Measurements from ENCODE around the gene MSI2.
"Not testable (repeated sequence)": the region's sequence is repeated elsewhere in the genome, so short reads cannot be mapped to it uniquely, and the experiment has no call there.

MSI2 gene

DNA sequence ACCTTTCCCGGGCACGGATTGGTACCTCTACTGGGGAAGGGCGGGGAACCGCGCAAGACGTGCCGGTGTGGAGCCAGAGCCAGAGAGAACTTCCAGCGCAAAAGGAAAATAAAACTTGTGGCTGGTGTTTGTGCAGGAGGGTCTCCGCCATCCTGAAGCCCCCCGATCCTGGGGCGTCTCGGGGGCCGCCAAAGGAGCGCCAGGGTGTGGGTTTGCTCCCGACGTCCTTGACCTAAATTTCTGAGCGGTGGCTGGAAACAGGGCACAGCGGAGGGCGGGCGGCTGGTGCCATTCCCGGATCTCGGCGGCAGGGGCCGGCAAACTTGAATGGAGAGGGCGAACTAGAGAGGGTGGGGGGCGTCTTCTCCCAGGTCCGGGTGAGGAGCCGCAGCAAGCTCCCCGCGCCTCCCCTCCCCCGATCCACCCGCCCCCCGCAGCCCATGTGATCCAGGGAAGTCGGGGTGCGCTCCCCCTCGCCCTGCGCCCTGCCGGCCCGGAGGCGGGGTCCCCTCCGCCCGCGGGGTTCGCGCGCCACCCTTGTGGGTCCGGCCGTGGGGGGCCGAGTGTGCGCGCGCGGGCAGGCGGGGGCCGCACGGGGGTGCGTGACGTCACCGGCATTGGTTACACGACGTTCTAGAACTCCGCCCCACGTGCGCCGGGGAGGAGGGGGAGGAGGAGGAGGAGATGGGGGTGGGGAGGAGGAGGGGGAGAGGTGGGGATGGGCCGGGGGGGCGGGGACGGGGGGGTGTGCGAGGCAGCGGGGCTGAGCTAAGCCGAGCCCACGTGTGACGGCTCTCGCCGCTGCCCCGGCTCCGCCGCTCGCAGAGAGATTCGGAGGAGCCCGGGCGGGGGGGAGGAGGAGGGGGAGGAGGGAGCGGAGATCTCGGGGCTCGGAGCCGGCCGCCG, at the start of gene MSI2:
Gene MSI2 (plus strand): TSS at position 748 of the 906 bp plus-strand sequence. CDS start 220 bp downstream, outside the sequence.
- DNase-seq (ENCODE audit: low read depth in 2 of 2), result peak; percentile 92 to 95

DNA sequence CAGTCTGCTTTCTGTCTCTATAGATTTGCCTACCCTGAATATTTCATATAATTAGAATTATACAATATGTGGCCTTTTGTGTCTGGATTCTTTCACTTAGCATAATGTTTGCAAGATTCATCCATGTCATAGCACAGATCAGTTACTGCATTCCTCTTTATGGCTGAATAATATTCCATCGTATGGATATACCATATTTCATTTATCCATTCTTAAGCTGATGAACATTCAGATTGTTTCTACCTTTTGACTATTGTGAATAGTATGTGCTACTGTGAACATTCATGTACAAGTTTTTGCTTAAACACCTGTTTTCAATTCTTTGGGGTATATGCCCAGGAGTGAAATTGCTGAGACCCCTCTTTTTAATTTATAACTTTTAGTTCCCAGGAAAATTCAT, 49.4 kb upstream of the MSI2 start:
- no peak for DNase-seq (ENCODE audit: low read depth in 2 of 2)

DNA sequence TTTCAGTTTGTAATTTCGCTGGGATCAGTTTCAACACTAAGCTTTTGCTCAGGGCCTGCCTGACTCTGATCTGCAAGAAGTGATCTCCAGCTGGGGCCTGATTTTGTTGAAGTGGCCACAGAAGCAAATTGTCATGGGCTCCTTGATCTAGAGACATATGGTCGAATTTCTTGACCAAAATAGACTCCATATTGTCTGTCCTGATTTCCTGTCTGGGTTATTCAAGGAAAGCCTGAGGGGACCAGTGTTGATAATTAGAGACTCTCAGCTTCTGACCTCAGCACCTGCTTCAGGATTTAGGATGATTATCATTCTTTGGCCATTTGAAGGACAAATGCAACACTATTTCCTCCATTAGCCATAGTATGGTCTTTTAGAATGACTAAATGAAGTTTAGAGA, 48.9 kb upstream of the MSI2 start:
- no peak for DNase-seq (ENCODE audit: low read depth in 2 of 2)

DNA sequence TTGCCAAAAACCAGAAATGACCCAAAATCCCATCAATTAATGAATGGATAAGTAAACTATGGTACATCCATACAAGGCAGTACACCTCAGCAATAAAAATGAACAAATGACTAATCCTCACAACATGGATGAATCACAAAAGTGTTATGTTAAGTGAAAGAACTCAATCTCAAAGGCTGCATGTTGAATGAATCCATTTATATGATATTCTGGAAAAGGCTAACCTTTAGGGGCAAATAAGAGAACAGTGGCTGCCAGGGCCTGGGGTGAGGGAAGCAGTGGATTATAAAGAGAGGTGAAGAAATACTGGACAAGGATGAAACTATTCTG, 46.1 kb upstream of the MSI2 start:
- no peak for DNase-seq (ENCODE audit: low read depth in 2 of 2)

DNA sequence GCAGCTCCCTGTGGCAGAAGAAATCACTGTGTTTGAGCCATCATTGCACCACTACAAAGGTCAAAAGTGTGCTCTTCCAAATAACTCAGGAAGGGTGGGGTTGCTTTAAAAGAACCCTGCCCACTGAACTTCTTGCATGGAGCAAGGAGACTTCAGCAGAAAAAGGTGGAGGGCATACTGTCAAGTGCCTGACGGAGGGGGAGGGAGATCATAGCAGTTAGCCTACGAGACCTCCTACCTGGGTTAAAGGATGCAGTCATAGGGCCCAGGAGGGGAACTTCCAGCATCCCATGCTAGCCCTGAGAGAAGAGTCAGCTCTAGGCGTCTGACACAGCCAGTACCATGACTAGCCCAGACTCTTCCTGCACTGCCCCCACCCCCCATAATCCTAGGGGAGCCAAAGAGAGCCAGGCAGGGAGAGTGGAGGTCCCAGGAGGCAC, 45.3 kb upstream of the MSI2 start:
- no peak for DNase-seq (ENCODE audit: low read depth in 2 of 2)

DNA sequence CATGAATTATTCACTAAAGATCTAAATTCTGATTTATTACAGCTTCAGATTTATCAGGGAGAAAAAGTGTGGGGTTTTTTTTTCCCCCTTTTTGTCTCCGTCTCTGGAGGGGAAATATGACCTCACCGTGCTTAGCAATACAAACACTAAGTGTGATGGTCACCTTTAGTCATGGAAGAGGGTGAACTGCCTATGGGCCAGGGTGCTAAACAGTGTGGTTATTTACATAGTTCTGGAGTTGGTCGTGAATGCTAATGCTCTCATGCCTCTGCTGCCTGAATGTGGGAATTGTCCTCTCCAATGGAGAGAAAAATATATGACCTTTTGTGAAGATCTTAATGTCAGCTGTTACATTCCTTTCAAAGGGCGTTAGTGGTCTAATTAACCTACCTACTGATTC, 44.8 kb upstream of the MSI2 start:
- DNase-seq (ENCODE audit: low read depth in 2 of 2), result no peak

DNA sequence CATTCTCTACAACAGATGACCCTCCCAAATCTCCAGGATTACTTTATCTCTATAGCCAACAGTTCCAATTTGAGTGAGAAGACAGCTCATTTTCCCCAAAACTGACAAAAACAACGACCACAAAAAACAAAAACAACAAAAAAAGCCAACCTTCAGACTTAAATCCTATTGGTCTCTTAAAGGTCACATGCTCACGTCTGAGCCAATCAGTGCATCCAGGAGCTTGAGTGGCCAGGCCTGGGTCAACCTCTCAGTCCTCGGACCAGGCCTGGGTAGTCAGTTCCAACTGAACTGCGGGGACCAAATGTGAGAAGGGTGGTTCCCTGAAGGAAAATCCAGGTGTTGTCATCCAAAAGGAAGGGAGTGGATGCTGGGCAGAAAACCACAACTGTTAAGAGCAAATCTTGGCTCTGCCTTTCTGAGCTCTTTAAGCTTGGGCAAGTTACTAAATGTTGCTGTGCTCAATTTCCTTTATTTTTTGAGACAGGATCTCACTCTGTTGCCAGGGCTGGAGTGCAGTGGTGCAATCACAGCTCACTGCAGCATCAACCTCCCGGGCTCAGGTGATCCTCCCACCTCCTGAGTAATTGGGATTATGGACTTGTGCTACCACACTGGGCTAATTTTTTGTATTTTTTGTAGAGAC, 43.0 kb upstream of the MSI2 start:
- DNase-seq (ENCODE audit: low read depth in 2 of 2), result no peak

DNA sequence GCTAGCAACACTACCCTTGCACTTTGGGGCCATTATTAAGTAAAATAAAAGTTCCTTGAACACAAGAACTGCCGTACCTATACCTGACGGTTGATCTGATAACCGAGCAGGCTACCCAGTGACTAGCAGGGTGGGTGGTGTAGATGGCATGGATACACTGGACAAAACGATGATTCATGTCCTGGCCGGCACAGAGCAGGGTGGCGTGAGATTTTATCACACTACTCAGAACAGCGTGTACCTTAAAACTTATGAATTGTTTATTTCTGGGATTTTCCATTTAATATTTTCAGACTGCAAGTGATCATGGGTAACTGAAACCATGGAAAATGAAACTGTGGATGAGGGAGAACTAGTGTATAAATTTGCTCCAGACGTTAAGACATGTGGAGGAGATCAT, 41.0 kb upstream of the MSI2 start:
- no peak for DNase-seq (ENCODE audit: low read depth in 2 of 2)

DNA sequence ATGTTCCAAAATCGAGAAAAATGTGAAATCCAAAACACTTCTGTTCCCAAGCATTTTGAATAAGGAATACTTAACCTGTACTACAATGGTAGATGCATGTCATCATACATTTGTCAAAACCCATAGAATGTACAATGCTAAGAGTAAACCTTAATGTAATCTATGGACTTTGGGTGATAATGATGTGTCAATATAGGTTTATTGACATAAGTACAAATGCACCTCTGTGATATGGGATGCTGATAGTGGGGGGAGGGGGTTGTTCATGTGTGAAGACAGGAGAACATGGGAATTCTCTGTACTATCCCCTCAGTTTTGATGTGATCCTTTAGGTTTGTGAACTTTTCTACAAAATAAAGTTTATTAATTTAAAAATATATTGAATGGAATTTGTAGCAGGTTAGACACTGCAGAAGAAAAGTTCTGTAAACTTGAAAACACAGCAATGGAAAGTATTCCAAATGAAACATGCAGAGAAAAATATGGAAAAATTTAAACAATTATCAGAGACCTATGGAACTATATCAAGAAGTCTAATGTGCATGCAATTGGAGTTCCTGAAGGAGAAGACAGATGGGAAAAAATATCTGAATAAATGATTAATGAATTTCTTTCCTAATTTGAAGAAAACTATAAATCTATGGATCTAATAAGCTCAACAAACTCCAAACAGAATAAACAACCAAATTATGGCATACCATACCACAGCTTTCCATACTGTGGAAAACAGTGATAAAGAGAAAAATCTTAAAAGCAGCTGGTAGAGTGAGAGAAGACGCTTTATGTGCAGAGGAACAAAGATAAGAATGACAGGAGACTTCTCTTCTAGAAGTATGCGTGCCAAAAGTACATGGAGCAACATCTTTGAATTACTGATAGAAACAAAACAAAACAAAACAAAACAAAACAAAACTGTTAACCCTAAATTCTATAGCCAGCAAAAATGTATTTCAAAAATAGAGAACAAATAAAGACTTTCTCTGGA, 34.7 kb upstream of the MSI2 start:
- no peak for DNase-seq (ENCODE audit: low read depth in 2 of 2)

DNA sequence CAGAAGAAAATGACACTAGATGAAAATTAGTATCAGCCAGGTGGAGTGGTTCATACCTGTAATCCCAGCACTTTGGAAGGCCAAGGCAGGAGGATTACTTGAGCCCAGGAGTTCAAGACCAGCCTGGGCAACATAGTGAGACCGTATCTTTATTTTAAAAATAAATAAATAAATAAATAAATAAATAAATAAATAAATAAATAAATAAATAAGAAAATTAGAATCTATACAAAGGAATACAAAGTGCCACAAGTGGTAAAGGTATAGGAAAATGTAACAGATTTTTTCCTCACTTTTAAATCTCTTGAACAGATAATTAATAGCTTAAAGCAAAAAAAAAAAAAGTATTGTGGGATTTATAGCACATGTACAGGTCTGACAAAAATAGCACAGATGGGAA, 33.9 kb upstream of the MSI2 start:
- not testable (repeated sequence) for DNase-seq (ENCODE audit: low read depth in 2 of 2)

DNA sequence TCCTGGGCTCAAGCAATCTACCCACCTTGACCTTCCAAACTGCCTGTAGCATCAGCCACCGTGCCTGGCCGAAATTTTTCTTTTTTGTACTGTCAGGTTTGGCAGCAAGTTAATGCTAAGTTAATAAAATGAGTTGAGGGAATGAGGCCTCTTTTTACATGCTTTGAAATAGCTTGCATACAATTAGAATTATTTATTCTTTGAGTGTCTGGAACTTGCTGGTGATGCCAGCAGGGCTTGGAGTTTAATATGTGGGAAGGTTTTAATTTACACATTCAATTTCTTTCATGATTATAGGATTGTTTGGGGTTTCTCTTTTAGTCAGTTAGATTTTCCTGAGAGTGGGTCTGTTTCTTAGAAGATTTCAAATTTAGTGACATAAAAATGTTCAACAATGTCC, 31.2 kb upstream of the MSI2 start:
- DNase-seq (ENCODE audit: low read depth in 2 of 2), result no peak

DNA sequence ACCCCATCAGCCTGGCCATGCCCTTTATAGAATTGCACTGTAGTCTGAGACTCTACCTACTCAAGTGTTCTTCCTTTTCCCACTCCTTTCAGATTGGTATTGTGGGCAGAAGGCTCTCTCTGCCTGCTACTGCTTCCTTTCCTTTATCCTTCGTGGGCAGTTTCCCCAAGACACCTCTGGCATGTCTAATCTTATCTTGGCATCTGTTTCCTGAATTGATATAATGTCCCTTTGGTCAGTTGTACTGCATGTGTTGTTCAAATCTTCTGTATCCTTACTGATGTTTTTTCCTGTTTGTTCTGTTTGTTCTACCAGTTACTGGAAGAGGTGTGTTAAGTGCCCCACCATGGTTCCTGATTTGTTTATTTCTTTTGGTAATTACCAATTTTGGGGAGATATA, 29.5 kb upstream of the MSI2 start:
- DNase-seq (ENCODE audit: low read depth in 2 of 2), result no peak

DNA sequence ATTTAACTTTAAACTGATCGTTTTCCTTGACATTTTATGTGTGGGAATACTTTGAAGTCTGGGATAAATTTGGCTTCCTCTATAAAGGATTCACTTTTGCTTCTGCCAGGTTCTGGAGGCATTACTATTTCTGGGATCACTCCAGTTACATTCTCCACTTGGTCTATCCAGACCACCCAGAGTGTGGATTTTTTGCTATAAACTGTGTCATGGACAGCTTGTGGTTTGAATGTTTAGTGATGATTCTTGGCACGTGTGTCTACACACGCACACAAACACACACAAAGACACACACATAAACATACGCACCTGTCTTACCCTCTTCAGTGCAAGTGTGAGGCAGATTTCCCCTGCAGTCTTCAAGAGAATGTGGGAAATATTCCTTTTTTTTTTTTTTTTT, 27.4 kb upstream of the MSI2 start:
- no peak for DNase-seq (ENCODE audit: low read depth in 2 of 2)

DNA sequence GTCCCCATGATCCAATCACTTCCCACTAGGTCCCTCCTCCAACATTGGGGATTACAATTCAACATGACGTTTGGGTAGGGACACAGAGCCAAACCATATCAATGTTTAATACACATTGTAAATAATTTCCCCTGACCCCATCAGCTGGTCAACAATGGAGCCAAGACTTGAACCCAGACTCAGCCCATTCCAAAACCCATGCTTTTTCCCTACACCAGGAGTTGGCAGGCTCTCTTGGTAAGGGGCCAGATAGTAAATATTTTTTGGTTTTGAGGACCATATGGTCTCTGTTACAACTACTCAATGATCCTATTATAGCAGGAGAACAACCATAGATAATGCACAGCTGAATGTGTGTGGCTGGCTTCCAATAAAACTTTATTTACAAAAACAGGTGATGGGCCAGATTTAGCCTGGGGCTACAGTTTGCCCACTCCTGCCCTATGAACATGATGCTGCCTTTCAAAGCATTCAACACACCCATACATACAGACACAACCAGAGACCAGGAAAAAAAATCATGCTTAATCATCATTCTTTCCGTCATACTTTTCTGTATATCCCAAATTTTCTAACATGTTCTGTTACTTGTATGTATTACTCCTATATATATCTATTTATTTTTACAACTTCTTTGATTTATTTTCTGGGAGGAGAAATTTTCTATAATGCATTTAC, 22.1 kb upstream of the MSI2 start:
- DNase-seq (ENCODE audit: low read depth in 2 of 2), result no peak

DNA sequence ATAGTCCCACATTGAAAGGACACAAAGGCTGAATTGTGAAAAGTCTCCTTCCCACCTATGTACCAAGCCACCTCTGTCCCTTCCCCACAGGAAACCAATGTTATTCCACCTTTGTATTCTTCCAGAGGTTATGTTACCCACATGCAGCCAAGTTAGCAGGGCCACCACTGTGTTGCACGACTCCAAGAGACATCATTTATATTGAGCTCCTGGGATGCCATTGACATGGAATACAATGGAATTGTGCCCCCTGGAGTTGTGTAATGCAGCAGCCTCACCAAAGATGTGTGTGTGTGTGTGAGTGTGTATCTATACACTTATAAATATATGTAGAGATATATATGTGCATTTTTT, 21.6 kb upstream of the MSI2 start:
- no peak for DNase-seq (ENCODE audit: low read depth in 2 of 2)

DNA sequence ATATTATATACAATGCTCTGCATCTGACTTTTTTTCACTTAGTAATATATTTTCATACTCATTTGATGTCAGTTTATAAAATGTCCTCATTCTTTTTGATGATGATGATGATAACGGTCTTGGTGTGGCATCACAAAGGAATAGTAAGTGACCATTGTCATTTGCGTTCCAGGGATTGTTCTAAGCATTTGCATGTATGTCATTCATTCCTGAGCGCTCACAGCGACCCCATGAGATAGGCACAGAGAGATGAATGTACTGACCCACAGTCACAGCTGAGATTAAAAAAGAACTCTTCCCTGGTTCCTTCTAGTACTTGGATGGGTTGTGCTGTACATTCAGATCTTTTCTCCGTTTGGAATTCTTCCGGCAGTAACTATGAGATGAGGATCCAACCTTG, 21.2 kb upstream of the MSI2 start:
- DNase-seq (ENCODE audit: low read depth in 2 of 2), result no peak

DNA sequence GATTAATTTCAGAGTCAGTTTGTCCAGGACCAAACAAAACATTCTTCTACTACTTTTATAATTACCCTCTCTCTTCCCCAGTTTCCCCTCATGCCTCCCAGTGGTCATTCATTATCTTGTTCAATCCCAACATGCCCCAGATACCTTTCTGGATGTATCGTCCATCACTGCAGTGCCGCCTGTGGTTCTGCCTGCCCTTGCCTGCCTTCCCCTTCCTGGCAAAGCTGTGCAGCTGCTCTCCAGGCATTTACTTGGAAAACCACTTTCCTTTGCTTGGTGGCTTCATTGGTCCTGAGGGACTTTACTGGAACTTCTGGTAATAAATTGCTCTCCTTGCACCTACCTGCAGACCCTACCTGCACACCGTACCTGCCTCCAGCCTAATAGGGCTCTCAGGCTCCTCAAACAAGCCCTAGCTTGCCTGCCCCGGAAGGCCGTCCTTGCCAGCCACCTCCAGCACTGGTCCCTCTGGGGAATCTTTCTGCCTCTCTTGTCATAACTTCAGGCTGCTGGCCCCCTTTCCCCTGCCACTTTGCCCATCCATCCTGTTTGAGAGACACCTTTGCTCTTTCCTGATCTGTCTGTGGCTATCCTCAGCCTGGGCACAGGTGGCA, 19.5 kb upstream of the MSI2 start:
- DNase-seq (ENCODE audit: low read depth in 2 of 2), result no peak

DNA sequence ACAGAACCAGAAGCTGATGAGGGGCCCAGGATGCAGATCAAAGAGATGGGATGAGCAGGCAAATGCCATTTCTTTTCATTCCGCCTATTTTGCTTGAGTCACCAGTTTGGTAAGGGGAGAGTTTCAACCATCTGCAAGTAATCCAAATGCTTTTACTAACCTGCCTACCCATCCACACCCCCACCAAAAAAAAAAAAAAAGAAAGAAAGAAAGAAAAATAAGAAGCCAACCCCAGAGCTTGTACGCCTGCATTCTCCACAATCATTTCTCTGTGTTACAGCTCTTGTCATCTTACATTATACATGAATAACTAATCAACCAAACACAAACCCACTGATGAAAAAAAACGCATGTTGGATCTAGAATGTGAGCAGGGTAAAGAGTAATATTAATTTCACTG, 15.7 kb upstream of the MSI2 start:
- no peak for DNase-seq (ENCODE audit: low read depth in 2 of 2)

DNA sequence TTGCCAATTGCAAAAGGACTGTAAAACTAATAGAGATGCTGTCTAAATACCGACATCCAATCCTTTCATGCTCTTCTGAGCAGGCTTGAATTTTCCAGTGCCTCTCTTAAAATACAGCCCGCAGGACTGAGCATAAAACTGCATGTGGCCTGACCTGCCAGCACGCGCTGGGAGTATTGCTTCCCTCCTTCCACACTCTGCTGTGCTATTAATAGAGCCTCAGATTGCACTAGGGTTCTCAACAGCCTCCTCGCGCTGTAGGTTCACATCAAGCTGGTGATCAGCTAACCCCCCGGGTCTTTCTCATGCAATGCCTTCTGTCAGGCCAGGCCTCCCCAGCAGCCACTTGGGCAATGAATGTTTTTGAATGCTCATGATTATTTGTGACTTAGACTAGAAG, 14.2 kb upstream of the MSI2 start:
- no peak for DNase-seq (ENCODE audit: low read depth in 2 of 2)

DNA sequence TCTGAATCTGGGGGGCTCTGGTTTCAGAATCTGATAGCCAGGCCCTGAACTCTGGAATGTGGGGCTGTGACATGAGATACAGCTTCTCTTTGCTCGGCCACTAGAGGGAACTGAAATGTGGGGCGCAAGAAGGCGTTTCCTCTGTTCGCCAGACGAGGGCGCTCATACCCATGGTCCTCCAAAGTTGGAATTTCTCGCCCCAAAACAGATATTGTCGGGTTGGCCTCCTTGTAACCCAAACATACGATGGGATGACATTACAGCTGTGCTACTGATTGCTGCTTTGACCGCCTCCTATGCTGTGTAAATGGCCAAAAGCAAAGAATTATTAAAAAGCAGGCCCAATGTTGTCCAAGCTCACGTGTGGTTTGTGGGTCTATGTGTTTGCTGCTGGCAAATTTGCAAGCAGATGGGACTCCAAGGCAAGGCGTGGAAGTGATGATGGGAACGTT, 13.1 kb upstream of the MSI2 start:
- peak; percentile 45 to 54 for DNase-seq (ENCODE audit: low read depth in 2 of 2)

DNA sequence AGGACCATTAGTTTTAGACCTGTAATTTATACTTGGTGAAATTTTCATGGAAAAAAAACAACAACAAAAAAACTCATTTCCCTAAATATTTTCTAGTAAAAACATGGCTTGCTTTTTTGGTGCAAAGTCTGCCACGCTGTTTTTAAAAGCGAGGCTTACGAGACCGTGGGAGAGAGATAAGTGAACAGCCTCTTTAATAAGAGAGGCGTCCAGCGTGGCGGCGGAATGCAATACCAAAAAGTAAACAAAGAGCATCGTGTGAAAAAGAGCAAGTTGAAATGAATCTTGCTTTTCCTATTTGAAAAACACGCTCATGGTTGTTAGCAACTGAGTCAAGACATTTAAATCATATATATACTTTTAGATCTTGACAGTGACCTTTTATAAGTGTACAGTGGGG, 10.5 kb upstream of the MSI2 start:
- DNase-seq (ENCODE audit: low read depth in 2 of 2), result no peak

All from stimulated activated CD8-positive, alpha-beta memory T cell treated with anti-CD3 and anti-CD28 coated beads, Interleukin-7, amount 100 ng/mL, for 4 hours (primary cell).